IPS DF 6.9 (cell line): ENCODE data around the gene LDB1.

ENCODE experiments used
- DNase-seq: peaks from one replicate; pipeline ENCODE4 v3.0.0-alpha.2; 2013; ENCODE audit warnings: low read depth, low spot score
- H3K27ac ChIP-seq: one replicate; pipeline ENCODE4 v1.5.1; 2013; ENCODE audit warnings: low read length, control low read depth
- H3K27me3 ChIP-seq: 2 replicates; pipeline ENCODE4 v1.6.1; 2013; ENCODE audit warnings: mild to moderate bottlenecking, low read length; ENCODE audit not compliant: control insufficient read depth, insufficient read depth
- H3K36me3 ChIP-seq: 2 replicates; pipeline ENCODE4 v1.6.1; 2013; ENCODE audit warnings: low read length; ENCODE audit not compliant: control insufficient read depth, insufficient read depth
- H3K4me1 ChIP-seq: 2 replicates; pipeline ENCODE4 v1.6.1; 2013; ENCODE audit warnings: low read length; ENCODE audit not compliant: control insufficient read depth, insufficient read depth
- H3K4me3 ChIP-seq: 2 replicates; pipeline ENCODE4 v1.5.1; 2013; ENCODE audit warnings: mild to moderate bottlenecking, low read length
- H3K9me3 ChIP-seq: 2 replicates; pipeline ENCODE4 v1.6.1; 2013; ENCODE audit warnings: low read length, inconsistent platforms; ENCODE audit not compliant: control insufficient read depth, insufficient read depth
- WGBS: extraction: QIAGEN DNeasy Blood & Tissue Kit; methylation state at CpG from one replicate; pipeline ENCODE4 v1.1.7; 2013; ENCODE audit warnings: mixed read lengths, missing lambda C conversion rate; ENCODE audit not compliant: insufficient read length, insufficient coverage; 5-methylcytosine and 5-hydroxymethylcytosine counted together

The LDB1 gene

DNA sequence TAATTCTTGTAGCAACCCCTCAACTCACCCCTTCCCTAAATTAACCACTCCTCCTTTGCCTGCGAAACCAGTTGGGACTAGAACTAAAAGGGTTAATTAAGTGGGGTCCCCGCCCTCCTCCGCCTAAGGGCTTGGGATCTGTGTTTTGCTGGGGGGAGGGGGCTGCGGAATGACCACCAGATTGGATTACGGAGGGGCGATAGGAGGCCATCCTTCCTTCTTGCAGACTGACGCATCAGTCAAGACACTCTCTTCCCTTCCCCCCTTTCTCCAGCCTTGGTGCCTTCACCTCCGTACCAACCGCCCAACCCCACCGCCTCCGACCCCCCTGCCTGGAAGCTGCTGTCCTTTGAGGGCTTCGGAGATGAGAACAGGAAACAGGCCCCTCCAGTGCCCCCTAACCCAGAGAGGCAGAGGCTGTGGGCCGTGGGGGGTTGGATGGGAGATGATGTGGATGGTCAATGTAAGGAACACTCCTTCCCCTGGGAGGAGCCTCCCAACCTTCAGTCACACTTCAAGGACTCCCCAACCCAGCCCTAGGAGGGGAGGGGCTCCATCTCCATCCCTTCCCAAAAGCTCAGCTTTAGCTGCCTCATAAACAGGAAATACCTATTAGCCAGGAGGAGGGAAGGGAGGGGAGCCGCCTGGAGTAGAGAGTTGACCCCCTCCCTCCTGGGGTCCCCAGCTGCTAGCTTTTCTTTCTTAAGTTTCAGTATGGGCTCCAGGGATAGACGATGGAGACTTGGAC lies 997 bp upstream of the LDB1 start:
- DNase-seq: peak; percentile 97
- Histone ChIP-seq H3K27me3 (no peaks in the 10 kb centered on the region), H3K27ac (no peak overlapping the region), H3K9me3 (no peaks in the 10 kb centered on the region), H3K4me1 (peaks cover 20% of the 10 kb centered on the region), H3K36me3 (no peaks in the 10 kb centered on the region), H3K4me3 (peak overlapping the region; percentile 93; the same call in 1 of the 2 replicates)
- WGBS: no CpG with 5 or more reads among the region's 15 CpGs

DNA sequence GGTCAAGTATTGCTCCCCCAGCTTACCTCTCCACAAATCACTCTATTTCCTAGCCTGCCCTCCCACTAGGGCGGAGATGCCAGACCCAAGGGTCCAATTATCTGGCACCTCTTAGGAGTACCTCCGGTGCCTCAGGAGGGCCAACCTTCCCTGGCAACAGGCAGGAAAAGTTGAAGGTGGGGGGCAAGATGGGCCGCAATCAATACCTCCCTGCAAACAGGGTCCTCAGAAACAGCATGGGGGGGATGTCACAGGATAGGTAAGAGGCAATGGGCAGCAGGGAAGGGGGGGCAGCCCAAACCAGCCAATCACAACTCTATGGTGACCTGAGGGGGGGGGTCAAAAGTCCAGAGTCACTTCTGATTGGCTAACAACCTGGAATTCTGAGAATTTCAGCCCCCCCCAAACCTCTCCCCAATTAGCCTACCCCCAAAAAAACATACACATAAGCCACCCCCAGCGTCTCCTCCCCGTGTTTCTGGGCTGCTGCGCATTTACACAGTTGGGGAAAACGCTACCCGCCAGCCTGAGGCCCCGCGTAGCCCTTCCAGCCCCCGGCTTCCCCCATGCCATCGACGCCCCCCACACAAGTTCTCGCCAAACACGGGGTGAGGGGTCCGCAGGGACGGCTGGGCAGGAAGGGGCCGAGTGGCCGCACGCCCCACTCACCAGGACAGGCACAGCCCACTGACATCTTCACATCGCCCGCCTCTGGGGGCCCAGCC lies 589 bp downstream of the LDB1 start:
- Histone ChIP-seq H3K27me3 (no peaks in the 10 kb centered on the region), H3K9me3 (no peaks in the 10 kb centered on the region), H3K27ac (no peak overlapping the region), H3K4me1 (peaks cover 24% of the 10 kb centered on the region), H3K4me3 (peak overlapping the region; percentile 93; the same call in 1 of the 2 replicates), H3K36me3 (no peaks in the 10 kb centered on the region)
- WGBS: no CpG with 5 or more reads among the region's 22 CpGs
- DNase-seq: no peak

DNA sequence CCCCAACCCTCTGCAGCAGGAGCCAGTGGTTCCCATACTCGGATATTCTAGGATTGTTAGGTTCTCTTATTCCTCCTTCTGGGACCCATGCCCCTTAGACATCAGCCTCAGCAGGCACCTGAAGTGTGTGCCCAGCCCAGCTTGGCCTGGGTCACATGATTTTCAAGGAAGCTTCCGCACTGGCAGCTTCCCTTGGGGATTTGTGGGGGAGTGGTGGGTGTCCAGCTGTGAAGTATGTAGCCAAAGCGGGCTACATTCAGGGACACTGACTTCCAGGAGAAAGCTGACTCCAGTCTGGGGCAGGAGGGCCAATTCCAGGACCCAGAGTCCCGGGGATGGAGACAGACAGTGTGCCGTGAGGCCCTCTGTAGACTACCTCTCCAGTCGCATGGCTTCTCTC lies 1.3 kb downstream of the LDB1 start:
- Histone ChIP-seq H3K4me3 (peak overlapping the region; percentile 93; the same call in 1 of the 2 replicates), H3K4me1 (peaks cover 24% of the 10 kb centered on the region)
- DNase-seq: no peak

DNA sequence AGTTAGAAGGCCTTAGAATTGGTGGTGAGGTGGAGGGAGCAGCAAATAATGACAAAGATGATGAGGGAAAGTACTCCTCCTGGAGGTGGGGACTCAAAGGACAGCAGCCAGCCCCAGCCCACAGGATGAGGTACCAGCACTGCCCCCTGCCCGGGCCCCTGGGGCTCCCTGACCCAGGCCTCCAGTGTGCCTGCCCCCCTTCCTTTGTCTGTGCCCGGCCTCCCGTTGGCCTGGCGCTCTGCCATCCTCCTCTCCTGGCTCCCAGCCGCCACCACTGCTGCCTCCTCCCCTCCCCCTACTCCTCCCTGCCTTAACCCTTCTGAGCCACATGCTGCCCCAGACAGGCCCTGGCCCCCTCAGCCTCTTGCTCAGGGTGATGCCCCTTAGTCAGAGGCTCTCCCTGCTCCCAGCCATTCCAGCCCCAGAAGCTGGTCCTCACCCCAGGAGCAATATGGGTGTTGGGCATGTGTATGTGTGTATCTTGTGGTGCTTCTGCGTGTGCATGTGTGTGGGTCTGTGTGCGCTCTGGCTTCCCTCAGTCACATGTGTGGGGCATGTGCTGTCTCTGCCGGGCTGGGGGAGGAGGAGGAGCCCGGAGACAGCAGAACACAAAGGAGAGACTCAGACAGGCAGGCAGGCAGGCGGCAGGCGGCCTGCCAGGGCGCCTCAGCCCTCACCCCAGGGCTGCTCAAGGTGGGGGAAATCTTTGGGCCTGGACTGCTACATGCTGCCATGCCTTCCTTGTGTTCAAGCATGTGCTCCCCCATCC lies 2.6 kb downstream of the LDB1 start:
- H3K4me3 ChIP-seq: no peak overlapping the region
- WGBS: no CpG with 5 or more reads among the region's 12 CpGs
- DNase-seq: no peak
- no peaks in the 10 kb centered on the region for H3K36me3 ChIP-seq
- H3K27me3 ChIP-seq: no peaks in the 10 kb centered on the region
- peaks cover 24% of the 10 kb centered on the region for H3K4me1 ChIP-seq
- H3K27ac ChIP-seq: no peak overlapping the region
- H3K9me3 ChIP-seq: no peaks in the 10 kb centered on the region

More for the DNA sequence above, 1.3 kb downstream of the LDB1 start:
- no CpG with 5 or more reads among the region's 6 CpGs for WGBS
- no peak overlapping the region for H3K27ac ChIP-seq
- H3K36me3 ChIP-seq: no peaks in the 10 kb centered on the region
- no peaks in the 10 kb centered on the region for H3K27me3 ChIP-seq
- H3K9me3 ChIP-seq: no peaks in the 10 kb centered on the region

DNA sequence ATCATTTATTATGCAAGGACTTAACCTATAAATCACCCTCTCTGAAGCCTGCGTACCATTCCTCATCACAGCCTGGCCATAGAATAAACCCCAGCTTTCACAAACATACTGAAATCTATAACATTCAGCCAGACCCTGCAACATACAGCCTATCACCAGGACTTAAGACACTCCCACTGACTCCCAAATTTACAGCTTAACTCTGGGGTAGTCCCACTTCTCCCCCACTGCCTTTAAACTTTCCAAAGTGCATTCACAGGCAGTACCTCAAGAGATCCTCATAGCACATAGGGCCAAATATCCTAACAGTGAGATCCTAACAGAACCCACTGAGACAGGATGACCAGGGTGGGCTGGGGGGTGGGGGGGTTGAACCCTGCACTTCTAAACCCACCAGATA lies 3.5 kb downstream of the LDB1 start:
- Histone ChIP-seq H3K27me3 (no peaks in the 10 kb centered on the region), H3K9me3 (no peaks in the 10 kb centered on the region), H3K4me3 (no peak overlapping the region), H3K4me1 (peaks cover 22% of the 10 kb centered on the region), H3K27ac (no peak overlapping the region), H3K36me3 (no peaks in the 10 kb centered on the region)
- DNase-seq: no peak
- no CpG with 5 or more reads among the region's 1 CpG for WGBS

DNA sequence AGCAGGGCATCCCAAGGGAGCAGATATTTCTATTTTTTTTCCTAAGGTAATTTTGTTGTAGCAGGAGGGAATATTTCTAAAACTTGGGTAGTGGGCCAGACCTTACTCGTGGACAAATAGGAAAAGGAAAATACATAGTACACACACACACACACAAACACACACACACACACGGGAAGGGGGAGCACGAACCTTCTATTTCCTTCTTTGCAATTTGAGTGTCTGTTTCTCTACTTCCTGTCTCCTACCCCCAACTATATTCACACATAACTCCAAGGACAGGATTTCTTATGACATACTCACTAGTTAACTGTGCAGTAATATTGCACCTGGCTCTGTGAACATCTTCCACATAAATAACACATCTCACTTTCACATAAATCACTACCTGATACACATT lies 4.4 kb downstream of the LDB1 start:
- Histone ChIP-seq H3K4me3 (no peak overlapping the region), H3K36me3 (peaks cover 5% of the 10 kb centered on the region), H3K4me1 (peaks cover 22% of the 10 kb centered on the region), H3K27me3 (no peaks in the 10 kb centered on the region), H3K27ac (no peak overlapping the region), H3K9me3 (no peaks in the 10 kb centered on the region)
- no CpG with 5 or more reads among the region's 3 CpGs for WGBS
- no peak for DNase-seq

DNA sequence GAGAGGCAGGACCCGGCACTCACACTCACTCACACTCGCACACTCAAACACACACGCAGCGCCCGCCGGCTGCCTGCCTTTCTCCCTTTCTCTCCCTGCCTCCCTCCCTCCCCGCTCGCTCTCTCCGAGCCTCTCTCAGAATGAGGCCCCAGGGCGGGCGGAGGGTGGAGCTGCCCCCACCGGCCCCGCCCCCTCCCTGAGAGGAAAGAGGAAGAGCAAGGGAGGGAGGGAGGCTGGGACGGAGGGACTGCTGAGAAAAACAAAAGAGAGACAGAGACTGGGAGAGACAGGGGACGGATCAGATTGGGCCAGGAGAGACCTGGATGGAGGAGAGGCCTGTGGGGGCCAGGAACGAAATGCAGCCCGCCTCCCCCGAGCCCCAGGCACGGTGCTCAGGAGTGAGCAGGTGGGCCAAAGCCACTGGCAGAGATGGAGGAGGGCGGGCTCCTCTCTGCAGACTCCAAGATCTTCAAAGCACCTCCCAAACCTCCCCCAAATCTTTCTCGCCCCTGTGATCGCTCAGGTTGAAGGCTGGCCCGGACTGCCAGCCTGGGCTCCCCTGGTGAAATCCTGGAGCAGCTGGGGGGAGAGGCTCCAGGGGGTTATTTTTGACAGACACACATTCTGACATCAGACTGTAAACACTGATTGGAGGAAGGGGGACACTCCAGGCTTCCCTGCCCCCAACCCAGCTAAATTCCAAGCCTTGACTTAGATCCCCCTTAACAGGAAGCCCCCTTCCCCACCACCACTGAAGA lies 5.1 kb downstream of the LDB1 start:
- Histone ChIP-seq H3K4me1 (peaks cover 22% of the 10 kb centered on the region), H3K27me3 (no peaks in the 10 kb centered on the region), H3K4me3 (peak overlapping the region; percentile 84; the same call in 1 of the 2 replicates), H3K36me3 (peaks cover 13% of the 10 kb centered on the region), H3K9me3 (no peaks in the 10 kb centered on the region), H3K27ac (no peak overlapping the region)
- no peak for DNase-seq
- no CpG with 5 or more reads among the region's 23 CpGs for WGBS

DNA sequence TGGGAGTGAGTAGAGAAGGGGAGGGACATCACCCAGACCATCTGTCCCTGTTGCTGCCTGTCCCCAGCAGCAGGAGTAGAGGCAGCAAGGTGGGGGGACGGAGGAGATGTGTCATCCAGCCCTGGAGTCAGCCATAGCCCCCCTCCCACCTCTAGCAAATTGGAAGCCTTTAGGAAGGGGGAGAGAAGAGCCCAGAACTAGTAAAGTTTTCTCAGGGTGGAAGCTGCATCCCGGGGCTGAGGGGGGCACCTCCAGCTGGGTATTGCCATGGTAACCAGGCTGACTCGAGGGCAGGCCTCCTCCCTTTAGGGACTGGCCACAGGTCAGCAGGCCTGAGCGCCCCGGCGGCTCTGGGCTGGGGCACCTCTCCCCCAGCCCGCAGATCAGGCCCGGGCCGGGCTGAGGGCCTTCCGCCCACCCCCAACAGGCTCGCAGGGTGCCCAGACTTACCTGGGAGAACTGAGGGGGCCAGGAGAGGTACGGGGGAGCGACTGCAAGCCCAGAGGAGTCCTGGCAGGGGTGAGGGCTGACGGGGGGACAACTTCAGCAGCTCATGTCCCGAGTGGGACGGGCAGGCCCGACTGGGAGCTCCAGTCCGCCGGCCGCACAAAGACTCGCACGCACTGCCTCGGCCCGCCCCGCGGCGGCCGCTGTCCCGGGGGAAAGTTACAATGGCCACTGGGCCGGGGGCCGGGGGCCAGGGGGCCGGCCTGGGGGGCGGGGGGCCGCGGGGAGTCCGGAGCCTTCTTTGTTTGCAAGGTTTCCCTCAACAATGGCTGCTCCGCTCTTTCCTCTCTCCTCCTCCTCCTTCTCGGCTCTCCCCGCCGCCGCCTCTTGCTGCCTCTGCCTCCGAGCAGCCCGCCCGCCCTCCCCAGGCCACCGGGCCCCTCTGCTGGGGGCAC lies 6.0 kb downstream of the LDB1 start:
- no peak for DNase-seq
- H3K4me3 ChIP-seq: peak overlapping the region; percentile 84
- H3K4me1 ChIP-seq: peaks cover 22% of the 10 kb centered on the region
- H3K27ac ChIP-seq: no peak overlapping the region
- no peaks in the 10 kb centered on the region for H3K27me3 ChIP-seq
- WGBS: no CpG with 5 or more reads among the region's 45 CpGs
- no peaks in the 10 kb centered on the region for H3K9me3 ChIP-seq
- peaks cover 21% of the 10 kb centered on the region for H3K36me3 ChIP-seq

DNA sequence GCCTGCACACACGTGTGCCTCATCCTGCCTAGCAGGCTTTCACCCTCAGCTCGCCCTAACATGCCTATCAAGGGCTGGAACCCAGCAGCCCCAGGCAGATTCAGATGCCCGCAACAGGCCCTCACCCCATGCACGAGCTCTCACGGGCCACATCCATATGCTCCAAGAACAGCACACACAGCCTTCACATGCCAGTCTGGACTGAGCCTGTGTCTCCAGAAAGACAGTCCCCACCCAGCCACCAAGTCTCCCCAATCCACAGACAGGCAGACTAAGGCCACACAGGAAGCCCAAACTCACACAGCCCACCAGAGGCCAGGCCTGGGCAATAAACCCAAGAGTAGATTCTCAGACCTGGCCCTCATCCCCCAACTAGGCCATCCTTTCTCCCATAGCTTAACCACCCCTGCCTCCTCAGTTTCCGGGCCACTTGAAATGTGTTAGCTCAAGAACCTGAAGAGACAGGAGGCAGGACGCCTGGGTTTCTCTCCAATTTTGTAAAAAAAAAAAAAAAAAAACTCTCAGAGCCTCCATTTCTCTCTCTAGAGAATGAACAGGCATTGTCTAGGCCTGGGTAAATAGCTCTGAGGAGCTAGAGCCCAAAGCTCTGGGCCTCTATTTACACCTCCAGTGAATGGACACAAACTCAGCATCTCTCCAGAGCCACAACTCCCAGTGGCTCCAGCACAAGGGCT lies 6.8 kb downstream of the LDB1 start:
- peak overlapping the region; percentile 84; the same call in 1 of the 2 replicates for H3K4me3 ChIP-seq
- no peak for DNase-seq

More for the DNA sequence above, 6.8 kb downstream of the LDB1 start:
- Histone ChIP-seq H3K4me1 (peaks cover 16% of the 10 kb centered on the region), H3K36me3 (peaks cover 29% of the 10 kb centered on the region), H3K27ac (no peak overlapping the region), H3K27me3 (no peaks in the 10 kb centered on the region), H3K9me3 (no peaks in the 10 kb centered on the region)
- WGBS: no CpG with 5 or more reads among the region's 7 CpGs
